Measurements from ENCODE around the gene FOXP1. TPM values are rescaled to one million over a fixed set of nuclear protein-coding genes. Genes with fewer than 3 reads are reported as not detected.

Gene FOXP1
- total RNA-seq, 1 donor: 195 TPM

- Histone ChIP-seq H3K79me2 (ENCODE audit: insufficient read depth, low read length) (peaks cover 61% of the 10 kb centered on the region), H3K4me1 (ENCODE audit: insufficient read depth, low read length) (peaks cover 32% of the 10 kb centered on the region), H3K27me3 (ENCODE audit: insufficient read depth, low read length) (no peaks in the 10 kb centered on the region), H3K4me3 (ENCODE audit: insufficient read depth, low read length) (no peak overlapping the region), H2AFZ (ENCODE audit: low read length) (no peak overlapping the region), H3K4me2 (ENCODE audit: insufficient read depth, low read length) (no peak overlapping the region), H3K36me3 (ENCODE audit: insufficient read depth, low read length) (peaks cover 31% of the 10 kb centered on the region), H3K27ac (ENCODE audit: low read depth, low read length) (no peak overlapping the region), H3K9me3 (ENCODE audit: low read depth, low read length) (no peaks in the 10 kb centered on the region), H4K20me1 (ENCODE audit: insufficient read depth, low read length) (no peaks in the 10 kb centered on the region)
- TF ChIP-seq CTCF (IDR thresholded peaks at IDR 0.05; ENCODE audit: extremely low read depth, low read depth, low read length): no peak
- no peak for DNase-seq (ENCODE audit: insufficient read length, low spot score, missing footprints)
These were observed 90.4 kb downstream of the FOXP1 start for GRCh38 chr3:71492974-71493771.

DNA sequence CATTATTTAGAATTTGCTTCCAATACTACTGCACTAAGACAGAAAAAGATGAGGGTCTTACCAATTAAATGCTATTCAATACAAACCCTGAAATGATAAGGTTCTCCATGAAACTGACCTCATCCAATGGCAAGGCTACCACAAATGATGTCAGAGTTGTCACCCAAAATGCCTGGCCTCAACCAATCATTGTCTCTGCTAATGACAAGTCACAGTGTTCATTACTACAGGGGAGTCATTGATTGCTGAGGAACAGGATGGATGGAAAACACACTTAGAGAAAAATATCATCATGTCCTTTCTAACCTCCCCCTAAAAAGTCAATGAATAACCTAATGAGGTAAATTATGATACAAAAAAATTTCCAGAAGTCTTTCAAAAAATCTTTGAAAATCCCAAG is 91.0 kb downstream of the FOXP1 start:
- no peak for TF ChIP-seq CTCF (IDR thresholded peaks at IDR 0.05; ENCODE audit: extremely low read depth, low read depth, low read length)
- no peaks in the 10 kb centered on the region for H3K9me3 ChIP-seq (ENCODE audit: low read depth, low read length)
- no peaks in the 10 kb centered on the region for H4K20me1 ChIP-seq (ENCODE audit: insufficient read depth, low read length)
- H3K27ac ChIP-seq (ENCODE audit: low read depth, low read length): no peak overlapping the region
- no peaks in the 10 kb centered on the region for H3K27me3 ChIP-seq (ENCODE audit: insufficient read depth, low read length)
- no peak overlapping the region for H3K4me3 ChIP-seq (ENCODE audit: insufficient read depth, low read length)
- H3K79me2 ChIP-seq (ENCODE audit: insufficient read depth, low read length): peaks cover 57% of the 10 kb centered on the region
- DNase-seq (ENCODE audit: insufficient read length, low spot score, missing footprints): no peak
- no peak overlapping the region for H3K4me2 ChIP-seq (ENCODE audit: insufficient read depth, low read length)
- H2AFZ ChIP-seq (ENCODE audit: low read length): no peak overlapping the region
- peaks cover 26% of the 10 kb centered on the region for H3K4me1 ChIP-seq (ENCODE audit: insufficient read depth, low read length)
- peaks cover 31% of the 10 kb centered on the region for H3K36me3 ChIP-seq (ENCODE audit: insufficient read depth, low read length)

- Histone ChIP-seq H3K27ac (ENCODE audit: low read depth, low read length) (no peak overlapping the region), H3K9me3 (ENCODE audit: low read depth, low read length) (no peaks in the 10 kb centered on the region), H3K27me3 (ENCODE audit: insufficient read depth, low read length) (no peaks in the 10 kb centered on the region), H4K20me1 (ENCODE audit: insufficient read depth, low read length) (no peaks in the 10 kb centered on the region), H3K36me3 (ENCODE audit: insufficient read depth, low read length) (peaks cover 31% of the 10 kb centered on the region), H3K79me2 (ENCODE audit: insufficient read depth, low read length) (peaks cover 66% of the 10 kb centered on the region), H3K4me1 (ENCODE audit: insufficient read depth, low read length) (peaks cover 13% of the 10 kb centered on the region), H3K4me2 (ENCODE audit: insufficient read depth, low read length) (no peak overlapping the region), H2AFZ (ENCODE audit: low read length) (no peak overlapping the region), H3K4me3 (ENCODE audit: insufficient read depth, low read length) (no peak overlapping the region)
- no peak for TF ChIP-seq CTCF (IDR thresholded peaks at IDR 0.05; ENCODE audit: extremely low read depth, low read depth, low read length)
- DNase-seq (ENCODE audit: insufficient read length, low spot score, missing footprints): no peak
These were observed 92.3 kb downstream of the FOXP1 start for GRCh38 chr3:71491154-71491752.

DNA sequence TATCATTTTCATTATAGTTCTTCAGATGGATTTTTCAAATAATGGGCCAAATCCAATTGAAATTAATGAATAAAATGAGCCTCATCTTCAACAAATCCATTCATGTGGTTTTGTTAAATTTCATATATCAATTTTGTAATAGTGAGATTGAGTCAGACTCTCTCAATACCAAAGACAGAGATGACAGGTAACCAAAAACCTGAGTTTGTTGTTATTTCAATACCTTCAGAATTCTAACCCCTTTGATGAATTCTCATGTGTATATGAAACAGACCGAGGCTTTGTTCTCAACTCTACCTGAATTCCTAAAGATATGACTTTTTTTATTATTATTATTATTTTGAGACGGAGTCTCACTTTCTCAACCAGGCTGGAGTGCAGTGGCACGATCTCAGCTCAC is 92.8 kb downstream of the FOXP1 start:
- H3K4me2 ChIP-seq (ENCODE audit: insufficient read depth, low read length): no peak overlapping the region
- H3K27me3 ChIP-seq (ENCODE audit: insufficient read depth, low read length): no peaks in the 10 kb centered on the region
- peaks cover 31% of the 10 kb centered on the region for H3K36me3 ChIP-seq (ENCODE audit: insufficient read depth, low read length)
- no peaks in the 10 kb centered on the region for H3K9me3 ChIP-seq (ENCODE audit: low read depth, low read length)
- no peak for DNase-seq (ENCODE audit: insufficient read length, low spot score, missing footprints)
- no peak overlapping the region for H3K27ac ChIP-seq (ENCODE audit: low read depth, low read length)
- H4K20me1 ChIP-seq (ENCODE audit: insufficient read depth, low read length): no peaks in the 10 kb centered on the region
- no peak overlapping the region for H2AFZ ChIP-seq (ENCODE audit: low read length)
- H3K4me3 ChIP-seq (ENCODE audit: insufficient read depth, low read length): no peak overlapping the region
- no peak for TF ChIP-seq CTCF (IDR thresholded peaks at IDR 0.05; ENCODE audit: extremely low read depth, low read depth, low read length)
- H3K79me2 ChIP-seq (ENCODE audit: insufficient read depth, low read length): peaks cover 70% of the 10 kb centered on the region
- peaks cover 7% of the 10 kb centered on the region for H3K4me1 ChIP-seq (ENCODE audit: insufficient read depth, low read length)
